Measurements from ENCODE around the gene CNOT3.

DNA sequence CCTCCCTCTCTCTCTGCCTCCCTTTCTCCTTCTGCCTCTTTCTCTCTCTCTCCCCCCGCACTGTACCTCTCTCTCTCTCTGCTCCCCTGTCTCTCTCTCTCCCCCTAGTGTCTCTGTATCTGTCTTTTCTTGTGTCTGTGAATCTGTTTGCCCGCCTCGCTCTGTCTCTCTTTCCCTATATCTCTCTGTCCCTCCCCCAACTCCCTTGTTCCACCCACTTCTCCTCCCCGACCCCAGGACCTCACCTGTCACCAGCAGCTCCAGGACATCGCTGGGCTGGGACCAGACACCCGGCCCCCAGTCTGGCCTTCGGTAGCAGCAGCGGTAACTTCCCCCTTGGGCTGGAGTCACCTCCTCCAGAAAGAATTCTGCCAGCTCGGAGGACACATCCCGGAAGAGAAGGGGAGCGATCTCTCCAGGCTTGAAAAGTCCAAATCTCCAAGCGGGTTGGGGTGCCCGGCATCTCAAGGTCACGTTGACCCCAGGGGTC, 40.9 kb upstream of the CNOT3 start:
- no peak for TF ChIP-seq POLR2A (IDR thresholded peaks at IDR 0.05; ENCODE audit: low read length)
- TF ChIP-seq GATA1 (IDR thresholded peaks at IDR 0.05; ENCODE audit: low read depth, low read length): no peak
